NCI-H510A (cell line): ENCODE data around the gene ARPIN.
A peak's percentile ranks its signal among the peaks of the same experiment; 100 is the strongest.
"Not testable (repeated sequence)": the region's sequence is repeated elsewhere in the genome, so short reads cannot be mapped to it uniquely, and the experiment has no call there.

Experiments
- DNase-seq: peaks from one replicate; lab custom pipeline; 2025; lab: John Stamatoyannopoulos, UW

The ARPIN gene

GRCh38 chr15:89912674-89913396 lies at the start of gene ARPIN:
TSS of gene ARPIN (minus strand) at chr15:89912952. CDS start at chr15:89912835, 117 bp downstream.
- DNase-seq: peak; percentile 27

- no peak for DNase-seq
These were observed 45.5 kb upstream of the ARPIN start for GRCh38 chr15:89958107-89958805.

- DNase-seq: not testable (repeated sequence)
These were observed 42.8 kb upstream of the ARPIN start for GRCh38 chr15:89955449-89955998.

GRCh38 chr15:89954541-89954940 lies 41.8 kb upstream of the ARPIN start:
- DNase-seq: no peak

GRCh38 chr15:89948796-89949195 lies 36.0 kb upstream of the ARPIN start:
- no peak for DNase-seq

- no peak for DNase-seq
These were observed 34.6 kb upstream of the ARPIN start for GRCh38 chr15:89947385-89947784.

- DNase-seq: no peak
These were observed 34.0 kb upstream of the ARPIN start for GRCh38 chr15:89946681-89947299.

- not testable (repeated sequence) for DNase-seq
These were observed 31.0 kb upstream of the ARPIN start for GRCh38 chr15:89943721-89944120.

GRCh38 chr15:89939910-89940309 lies 27.2 kb upstream of the ARPIN start:
- DNase-seq: no peak

- DNase-seq: not testable (repeated sequence)
These were observed 26.6 kb upstream of the ARPIN start for GRCh38 chr15:89939377-89939776.

GRCh38 chr15:89937365-89938350 lies 24.9 kb upstream of the ARPIN start:
- no peak for DNase-seq

GRCh38 chr15:89936786-89937265 lies 24.1 kb upstream of the ARPIN start:
- DNase-seq: no peak

- DNase-seq: no peak
These were observed 23.5 kb upstream of the ARPIN start for GRCh38 chr15:89936051-89936785.

GRCh38 chr15:89932880-89933279 lies 20.1 kb upstream of the ARPIN start:
- DNase-seq: no peak

GRCh38 chr15:89928421-89928820 lies 15.7 kb upstream of the ARPIN start:
- DNase-seq: no peak

GRCh38 chr15:89926158-89926557 lies 13.4 kb upstream of the ARPIN start:
- DNase-seq: no peak

GRCh38 chr15:89917442-89918101 lies 4.8 kb upstream of the ARPIN start:
- DNase-seq: no peak

- no peak for DNase-seq
These were observed 3.9 kb upstream of the ARPIN start for GRCh38 chr15:89916660-89917059.

GRCh38 chr15:89912145-89912673 lies 543 bp downstream of the ARPIN start:
- DNase-seq: no peak
